ENCODE measurements around the gene AKR1B1. TPM values are rescaled to one million over a fixed set of nuclear protein-coding genes. Genes with fewer than 3 reads are reported as not detected.

AKR1B1 gene
- polyA plus RNA-seq, 5 donors = 62.0 to 77.6 (median 67.7) TPM

DNA sequence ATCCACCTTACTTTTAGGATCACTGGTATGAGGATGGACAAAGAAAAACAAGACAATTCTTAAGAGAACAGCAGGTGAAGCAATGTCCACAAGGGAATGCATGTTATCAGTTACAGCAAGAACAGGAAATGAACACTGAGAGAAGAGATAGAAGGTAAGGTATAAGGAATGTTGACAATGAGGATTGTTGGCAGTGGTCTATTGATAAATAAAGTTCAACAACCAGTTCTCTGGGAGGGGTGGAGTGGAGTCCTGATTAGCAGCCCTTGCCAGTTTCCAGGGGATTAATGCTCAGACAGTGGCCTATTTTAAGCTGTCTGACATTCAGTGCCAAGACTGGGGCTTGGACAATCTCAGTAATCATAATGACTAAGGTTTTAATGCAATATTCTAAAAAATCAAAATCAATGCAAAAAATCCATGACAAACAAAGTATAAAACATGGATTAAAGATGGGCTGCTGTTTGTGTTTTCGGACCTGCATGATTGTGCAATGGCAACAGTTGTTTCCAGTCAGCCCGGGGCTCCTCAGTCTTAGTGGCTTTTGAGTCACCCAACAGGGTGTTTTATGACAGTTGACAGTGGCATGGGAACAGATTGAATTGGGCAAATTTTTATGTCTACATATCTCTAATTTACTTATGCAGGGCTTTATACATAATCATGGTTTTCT lies 13.8 kb upstream of the AKR1B1 start:
- DNase-seq = no peak

DNA sequence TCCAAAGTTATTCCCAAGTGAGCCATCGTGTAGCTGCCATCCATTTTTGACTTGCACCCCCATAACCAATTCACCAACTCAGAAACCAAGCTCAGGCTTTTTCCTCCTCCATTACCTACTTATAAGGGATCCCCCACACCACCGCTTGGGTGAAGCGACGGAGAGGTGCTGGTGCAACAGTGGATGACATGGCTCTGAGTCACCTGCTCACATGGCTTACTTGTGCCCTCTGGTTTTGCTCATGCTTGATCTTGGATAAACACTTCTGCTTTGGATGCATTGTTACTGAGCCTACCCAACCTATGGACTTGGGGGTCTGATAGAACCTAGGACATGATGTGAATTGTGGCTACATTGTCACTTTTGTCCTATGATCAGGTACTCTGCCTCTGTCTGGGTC lies 12.0 kb upstream of the AKR1B1 start:
- DNase-seq = no peak

- no peak for DNase-seq
Measured at GRCh38 chr7:134469622-134470021, 10.7 kb upstream of the AKR1B1 start.

GRCh38 chr7:134468475-134468874 lies 9.6 kb upstream of the AKR1B1 start:
- DNase-seq = no peak

GRCh38 chr7:134468054-134468453 lies 9.2 kb upstream of the AKR1B1 start:
- no peak for DNase-seq

DNA sequence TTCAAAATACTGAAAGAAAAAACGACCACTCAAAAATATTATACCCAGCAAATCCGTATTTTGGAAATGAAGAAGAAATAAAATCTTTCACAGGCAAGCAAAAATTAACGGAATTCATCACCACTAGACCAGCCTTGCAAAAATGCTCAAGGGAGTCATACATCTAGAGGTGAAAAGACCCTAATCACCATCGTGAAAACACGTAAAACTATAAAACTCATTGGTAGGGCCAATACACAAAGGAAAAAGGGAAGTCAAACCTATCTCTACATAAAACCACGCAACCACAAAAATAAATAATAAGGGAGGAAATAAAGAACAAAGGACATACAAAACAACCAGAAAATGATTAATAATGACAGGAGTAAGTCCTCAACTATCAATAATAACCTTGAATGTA lies 6.6 kb upstream of the AKR1B1 start:
- DNase-seq = no peak

DNA sequence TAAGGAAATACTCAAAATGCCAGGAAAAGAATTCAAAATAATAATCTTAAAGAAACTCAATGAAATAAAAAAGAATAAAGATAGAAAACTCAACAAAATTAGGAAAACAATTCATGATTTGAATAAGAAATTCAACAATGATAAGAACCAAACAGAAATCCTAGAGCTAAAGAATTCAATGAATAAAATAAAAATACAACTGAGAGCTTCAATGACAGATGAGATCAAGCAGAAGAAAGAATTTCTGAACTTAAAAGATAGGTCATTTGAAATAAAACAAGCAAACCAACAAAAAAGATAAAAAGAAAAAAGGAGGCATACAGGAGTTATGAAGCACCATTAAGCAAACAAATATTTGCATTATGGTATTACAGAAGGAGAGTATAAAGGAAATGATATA lies 5.6 kb upstream of the AKR1B1 start:
- no peak for DNase-seq

- no peak for DNase-seq
Measured at GRCh38 chr7:134463751-134464150, 4.9 kb upstream of the AKR1B1 start.

GRCh38 chr7:134462337-134462925 lies 3.5 kb upstream of the AKR1B1 start:
- DNase-seq = no peak

DNA sequence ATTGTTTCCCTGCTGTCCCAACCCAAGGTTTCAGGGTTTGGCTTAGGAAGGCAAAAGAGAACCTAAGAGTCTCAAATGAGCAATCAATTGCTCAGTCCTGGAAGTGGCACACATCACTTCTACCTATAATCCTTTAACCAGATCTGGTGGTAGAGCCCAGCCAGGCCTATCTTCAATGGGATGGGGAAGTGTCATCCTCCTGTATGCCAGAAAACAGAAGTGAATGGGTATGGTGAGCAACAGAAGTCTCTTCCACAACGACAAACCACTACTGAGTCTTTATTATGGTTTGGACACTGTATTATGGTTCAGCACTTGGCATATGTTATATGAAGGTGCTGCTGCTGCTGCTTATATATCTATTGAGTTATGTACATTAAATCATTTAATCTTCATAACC lies 3.0 kb upstream of the AKR1B1 start:
- DNase-seq = no peak

DNA sequence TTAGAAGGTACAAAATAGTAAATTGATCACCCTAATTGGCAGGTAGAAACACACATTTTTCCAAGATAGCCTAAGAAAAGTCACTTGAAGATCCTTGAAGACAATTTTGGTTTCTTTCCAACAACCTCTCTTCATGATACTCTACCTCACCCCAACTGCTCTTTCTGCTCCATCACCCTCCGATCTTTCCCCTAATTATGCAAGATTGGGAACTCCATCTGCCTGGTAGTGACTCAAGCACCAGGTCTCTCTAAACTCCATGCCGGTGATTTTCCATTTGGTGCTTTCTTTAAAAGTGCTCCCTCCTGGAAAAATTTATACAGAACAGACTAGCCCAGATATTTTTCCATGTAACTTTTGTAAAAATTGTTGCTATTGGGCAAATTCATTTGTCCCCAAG lies 1.1 kb upstream of the AKR1B1 start:
- DNase-seq = no peak

DNA sequence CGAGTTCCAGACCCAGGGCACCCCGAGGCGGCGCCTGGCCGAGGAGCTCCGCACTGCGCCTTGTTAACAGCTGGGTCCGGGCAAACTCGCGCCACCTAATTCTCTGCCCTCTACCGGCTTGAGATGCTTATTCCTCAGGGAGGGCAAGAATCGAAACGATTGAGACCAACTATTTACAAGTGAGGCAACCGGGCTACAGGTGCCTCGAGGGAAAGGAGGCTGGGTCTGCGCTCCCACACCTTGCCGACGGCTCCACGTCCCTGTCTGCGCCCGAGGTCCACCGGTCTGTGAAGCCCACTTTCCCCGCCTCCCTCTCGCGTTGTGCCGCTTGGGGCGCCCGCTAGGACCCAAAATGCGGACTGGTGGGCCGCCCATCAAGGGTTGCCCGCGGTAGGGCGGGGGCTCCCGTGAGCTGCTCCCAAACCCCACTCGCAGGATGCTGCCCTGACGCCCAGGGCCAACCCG lies 527 bp downstream of the AKR1B1 start:
- DNase-seq = peak in 1 of 2 donors; percentile 29

DNA sequence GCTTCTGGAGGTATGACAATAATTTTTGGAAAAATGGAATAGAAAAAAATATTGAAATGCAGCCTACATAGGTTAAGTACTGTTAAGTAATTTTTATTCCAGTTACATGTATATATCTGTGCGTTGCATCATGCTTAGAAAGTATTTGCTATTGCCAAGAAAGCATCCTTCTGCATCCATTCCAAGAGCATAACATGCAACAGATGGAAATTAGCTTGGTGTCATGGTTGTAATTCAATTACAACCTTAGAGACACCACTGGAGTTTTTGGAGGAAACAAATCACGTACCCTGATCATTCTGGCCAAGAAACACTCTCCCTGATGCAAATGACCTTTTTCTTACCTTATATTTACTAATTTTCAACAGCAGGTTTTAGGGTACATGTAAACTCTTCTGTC lies 1.7 kb downstream of the AKR1B1 start:
- no peak for DNase-seq

DNA sequence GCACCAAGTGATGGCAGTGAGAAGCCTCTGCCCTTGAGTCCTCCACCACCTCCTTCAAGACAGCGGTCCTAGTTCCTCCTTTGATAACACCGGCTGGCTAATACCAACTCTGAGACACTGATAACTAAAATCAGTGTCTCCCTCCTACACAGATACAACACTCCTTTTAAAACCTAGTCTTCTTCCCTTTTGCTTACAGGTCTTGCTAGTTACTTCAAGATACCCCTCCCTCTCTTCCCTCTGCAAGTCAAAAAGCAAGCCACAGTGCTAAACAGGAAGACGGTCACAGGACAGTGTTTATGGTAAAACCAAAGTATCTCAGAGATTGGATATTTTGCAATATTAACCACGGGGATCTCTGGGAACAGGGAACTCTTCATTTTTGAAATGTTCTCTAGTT lies 4.6 kb downstream of the AKR1B1 start:
- DNase-seq = no peak

GRCh38 chr7:134453518-134453917 lies 5.4 kb downstream of the AKR1B1 start:
- DNase-seq = no peak

DNA sequence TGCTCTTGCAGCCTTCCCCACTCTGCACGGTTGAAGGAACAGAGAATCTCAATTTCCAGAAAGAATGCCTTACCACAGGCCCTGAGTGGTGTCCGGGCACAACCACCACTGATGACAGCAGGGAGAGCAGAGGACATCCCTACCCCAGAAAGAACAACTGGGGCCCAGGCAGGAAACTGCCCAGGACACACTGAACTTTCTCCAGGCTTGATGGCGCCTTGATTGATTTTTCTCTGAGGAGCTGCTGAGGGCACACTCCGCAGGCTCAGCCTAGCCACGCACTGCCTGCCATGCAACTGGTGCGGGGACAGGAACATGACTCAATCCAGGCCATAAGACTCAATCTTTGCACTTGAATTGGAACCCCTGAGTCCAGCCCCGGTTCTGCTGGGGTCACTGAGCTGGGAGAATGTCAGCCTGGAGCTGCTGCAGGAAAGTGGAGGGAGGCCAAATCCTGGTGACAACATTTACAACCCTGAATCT lies 5.9 kb downstream of the AKR1B1 start:
- DNase-seq = no peak

DNA sequence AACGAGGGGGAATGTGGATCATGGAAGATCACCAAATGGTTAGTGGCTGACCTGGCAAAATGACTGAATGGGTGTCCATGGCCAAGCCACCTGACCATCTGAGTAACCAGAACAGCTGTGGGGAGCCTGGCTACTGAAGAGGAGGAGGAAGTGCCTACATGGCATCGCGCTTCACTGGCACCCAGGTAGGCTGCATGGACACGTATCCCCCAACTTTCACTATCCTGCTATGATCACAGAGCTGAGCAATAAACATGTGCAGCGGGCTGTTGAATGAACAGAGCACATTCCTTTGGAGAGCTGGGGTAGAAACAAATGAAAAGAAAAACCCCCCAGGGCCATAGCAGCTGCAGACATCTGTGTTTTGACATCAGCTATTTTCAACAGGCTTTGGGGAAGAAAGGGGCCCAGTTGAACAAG lies 6.5 kb downstream of the AKR1B1 start:
- DNase-seq = no peak

- no peak for DNase-seq
Measured at GRCh38 chr7:134451656-134452055, 7.2 kb downstream of the AKR1B1 start.

- no peak for DNase-seq
Measured at GRCh38 chr7:134450294-134451000, 8.5 kb downstream of the AKR1B1 start.

DNA sequence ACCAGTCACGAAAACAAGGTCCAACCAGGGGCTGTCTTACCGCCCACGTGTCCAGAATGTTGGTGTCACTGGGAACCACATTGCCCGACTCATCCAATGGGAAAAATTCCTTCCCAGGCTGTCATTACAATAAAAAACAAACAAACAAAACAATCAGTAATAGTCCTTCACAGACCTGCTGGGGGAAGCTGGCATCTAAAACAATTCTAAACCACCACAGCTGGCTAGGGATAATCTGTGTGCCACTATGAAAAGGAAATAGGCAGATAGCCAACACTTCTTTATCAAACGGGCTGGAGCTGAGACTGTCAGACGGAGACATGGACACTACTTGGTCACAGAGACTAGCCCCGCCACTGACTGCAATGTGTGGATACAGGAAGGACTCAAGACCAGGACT lies 9.2 kb downstream of the AKR1B1 start:
- DNase-seq = no peak

GRCh38 chr7:134448356-134449229 lies 10.3 kb downstream of the AKR1B1 start:
- no peak for DNase-seq

DNA sequence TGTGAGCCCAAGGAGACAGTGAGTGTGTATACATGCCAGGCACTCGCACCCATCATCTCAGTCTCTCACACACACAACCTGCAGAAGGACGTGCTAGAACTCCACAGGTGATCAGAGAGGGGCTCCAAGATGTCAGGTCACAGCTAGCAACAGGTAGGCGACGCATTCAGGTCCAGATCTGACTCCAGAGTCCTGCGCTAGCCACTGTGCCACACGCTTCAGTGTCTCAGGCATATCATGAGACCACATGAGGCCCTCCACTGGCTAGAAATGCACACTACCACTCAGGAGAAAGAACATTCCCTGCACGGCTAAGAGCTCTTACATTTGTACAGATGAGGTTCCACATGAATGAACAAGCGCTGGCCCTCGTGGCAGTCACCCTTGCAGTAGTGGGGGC lies 11.5 kb downstream of the AKR1B1 start:
- DNase-seq = no peak

All from right lung (tissue), 5 donors.